ENCODE data around the gene OLA1.

The OLA1 gene

DNA sequence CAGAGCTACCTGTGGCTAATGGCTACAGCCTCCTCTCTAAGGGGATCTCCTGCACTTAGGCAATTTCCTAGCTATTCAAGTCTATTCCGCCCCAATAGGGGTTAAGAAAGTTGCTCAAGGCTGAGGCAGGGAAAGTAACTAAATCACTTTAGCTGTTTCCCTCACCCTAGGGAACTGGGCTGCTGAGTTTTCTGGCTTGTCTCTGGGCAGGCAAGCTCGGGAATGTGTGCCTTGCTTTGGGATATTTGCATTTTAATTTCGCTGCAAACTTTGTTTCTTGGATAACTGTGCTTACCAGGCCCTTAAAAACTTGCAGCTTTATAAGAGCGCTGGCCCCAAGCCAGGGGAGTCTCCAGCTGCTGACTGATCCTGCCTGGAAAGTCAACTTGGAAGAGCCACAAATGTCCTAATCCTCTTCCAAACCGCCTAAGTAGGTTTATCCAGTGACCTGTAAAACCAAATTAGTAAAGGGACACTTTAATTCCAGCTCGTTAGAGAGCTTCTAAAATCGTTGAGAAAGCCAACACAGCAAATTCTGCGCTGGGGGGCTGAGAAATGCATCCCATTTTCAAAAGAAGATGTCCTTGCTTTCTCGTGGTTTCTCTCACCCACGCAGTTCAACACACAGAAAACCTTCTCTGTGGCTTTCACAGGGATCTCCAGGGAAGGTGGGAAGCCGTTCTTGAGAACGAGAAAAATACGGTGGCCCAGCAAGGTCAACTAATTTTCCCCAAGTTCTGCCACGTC, 223.6 kb downstream of the OLA1 start:
- no peak overlapping the region for H3K4me3 ChIP-seq (ENCODE audit: low read depth, low read length)

DNA sequence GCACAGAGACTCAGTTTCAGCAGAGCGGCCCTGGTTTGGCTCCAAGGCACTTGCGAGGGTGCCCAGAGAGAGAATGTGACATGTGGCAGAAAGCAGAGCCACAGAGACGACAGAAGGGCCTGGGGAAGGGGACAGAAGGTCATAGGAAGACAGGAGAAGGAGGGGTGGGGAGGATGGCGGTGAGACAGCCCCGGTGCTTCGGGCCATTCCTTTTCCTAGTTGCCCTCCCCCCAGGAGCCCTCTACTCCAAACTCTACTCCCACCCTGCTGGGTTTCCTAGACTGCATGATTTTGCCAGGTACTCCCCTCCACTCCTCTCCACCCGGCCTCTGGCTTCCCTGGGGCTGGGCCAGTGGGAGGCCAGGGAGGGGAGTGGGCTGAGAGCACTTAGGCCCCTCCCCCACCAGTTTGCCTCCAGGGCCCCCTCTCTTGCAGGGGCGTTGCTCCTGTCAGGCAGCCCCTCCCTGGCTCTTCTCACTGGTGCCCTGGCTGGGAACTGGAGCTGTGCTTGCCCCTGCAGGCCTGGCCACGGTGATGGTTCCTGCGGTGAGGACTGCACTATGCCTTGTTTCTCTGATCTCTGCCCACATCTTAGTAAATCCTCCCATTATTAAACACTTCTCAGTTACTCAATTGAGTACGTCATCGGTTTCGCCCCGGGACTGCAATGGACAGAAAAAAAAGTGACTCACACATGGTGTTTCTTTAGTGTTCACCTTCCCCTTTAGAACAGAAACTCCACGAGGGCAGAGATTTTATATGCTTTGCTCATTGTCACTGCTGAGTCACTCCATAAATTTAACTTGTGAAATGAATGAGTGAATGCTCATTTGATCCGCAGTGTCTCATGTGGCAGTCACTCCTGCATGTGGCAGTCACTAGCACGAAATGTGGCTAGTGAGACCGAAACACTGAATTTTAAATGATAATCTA, 224.5 kb downstream of the OLA1 start:
- DNase-seq (ENCODE audit: low read depth): peak; percentile 96
- no peak overlapping the region for H3K4me3 ChIP-seq (ENCODE audit: low read depth, low read length)

More for the DNA sequence above, 223.6 kb downstream of the OLA1 start:
- peak; percentile 76 for DNase-seq (ENCODE audit: low read depth)

Data from skeletal muscle cell (primary cell).